Colonic mucosa (tissue), 4 donors: ENCODE data around the gene ATAD1. TPM values are rescaled to one million over a fixed set of nuclear protein-coding genes. Genes with fewer than 3 reads are reported as not detected.

Experiments used
- DNase-seq: peaks from one replicate; pipeline ENCODE4 v3.0.0-alpha.2; 2020
- H3K27ac ChIP-seq: fragments of 200-600 bp; one replicate; pipeline ENCODE4 v1.8.0; 2021
- H3K27me3 ChIP-seq: fragments of 200-600 bp; one replicate; pipeline ENCODE4 v1.8.0; 2021
- H3K36me3 ChIP-seq: fragments of 200-600 bp; one replicate; pipeline ENCODE4 v1.8.0; 2021
- H3K4me1 ChIP-seq: fragments of 200-600 bp; one replicate; pipeline ENCODE4 v1.8.0; 2021; ENCODE audit warnings: mild to moderate bottlenecking
- H3K4me3 ChIP-seq: fragments of 200-600 bp; one replicate; pipeline ENCODE4 v1.8.0; 2021
- H3K9ac ChIP-seq, 2 donors: one replicate each; pipeline ENCODE4 v1.7.0; 2013; ENCODE audit warnings: control low read depth in 2 of 2, low read depth in 2 of 2, low read length in 2 of 2
- H3K9me3 ChIP-seq: fragments of 200-600 bp; one replicate; pipeline ENCODE4 v1.8.0; 2021
- intact Hi-C: fragments of 100-400 bp; cut with DNase I; formaldehyde crosslinking; loops from one replicate; pipeline ENCODE4 v1.14.1; 2022
- total RNA-seq, 2 donors: library from RNA; stranded (reverse); fragmentation: NEBNext Ultra II Directional in 1 of 2; extraction: Animal tissue kit (Norgen Biotek cat#: 25700) in 1 of 2; gene quantifications; one replicate each; pipeline ENCODE4 v1.2.1, GENCODE V29; 2021
- TF ChIP-seq, protein P1 (sequence below): fragments of 200-600 bp; IDR thresholded peaks from one replicate; pipeline ENCODE4 v1.8.0; 2022; ENCODE audit warnings: antibody characterized with exemption, mild to moderate bottlenecking
- donor health status: healthy.
- donor health status: DM: no; HTN: no; CAD: no.
- donor health status: DM: no; HTN: no; CAD: no.

The ATAD1 gene
- total RNA-seq, 2 donors from 2014 or later: 38.1 to 59.9 TPM

DNA sequence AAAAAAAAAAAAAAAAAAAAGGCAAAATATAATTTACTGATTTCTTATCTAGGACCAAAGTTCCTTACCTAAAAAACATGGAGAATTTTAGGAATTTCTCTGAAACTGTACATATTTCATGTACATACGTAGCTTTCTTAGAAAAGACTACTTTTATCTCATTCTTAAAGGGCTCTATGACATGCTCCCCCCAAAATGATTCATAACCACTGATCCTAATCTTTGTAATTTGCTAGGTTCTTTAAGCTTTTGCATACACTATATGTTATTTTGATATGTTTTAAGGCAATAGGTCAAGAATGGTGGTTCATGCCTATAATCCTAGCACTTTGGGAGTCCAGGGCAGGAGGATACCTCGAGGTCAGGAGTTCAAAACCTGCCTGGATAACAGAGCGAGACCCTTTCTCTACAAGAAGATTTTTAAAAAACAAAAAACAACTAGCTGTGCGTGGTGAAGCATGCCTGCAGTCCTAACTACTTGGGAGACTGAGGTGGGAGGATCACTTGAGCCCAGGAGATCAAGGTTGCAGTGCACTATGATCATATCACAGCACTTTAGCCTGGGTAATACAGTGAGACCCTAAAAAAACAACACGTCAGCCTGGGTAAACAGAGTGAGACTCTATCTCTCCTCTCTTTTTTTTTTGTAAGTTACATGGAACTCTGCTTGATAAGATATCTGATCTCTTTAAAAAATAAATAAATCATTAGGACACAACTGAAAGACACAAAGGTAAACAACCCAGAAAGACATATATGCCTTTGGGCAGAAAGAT is 54.8 kb downstream of the ATAD1 start:
- H3K27me3 ChIP-seq: no peaks in the 10 kb centered on the region
- H3K36me3 ChIP-seq: no peaks in the 10 kb centered on the region
- DNase-seq: no peak
- H3K9ac ChIP-seq: no peak overlapping the region
- H3K4me1 ChIP-seq: no peaks in the 10 kb centered on the region
- intact Hi-C loops: no loop called here
- no peaks in the 10 kb centered on the region for H3K9me3 ChIP-seq
- H3K27ac ChIP-seq: no peak overlapping the region
- H3K4me3 ChIP-seq: no peak overlapping the region
- TF ChIP-seq, protein P1, sequence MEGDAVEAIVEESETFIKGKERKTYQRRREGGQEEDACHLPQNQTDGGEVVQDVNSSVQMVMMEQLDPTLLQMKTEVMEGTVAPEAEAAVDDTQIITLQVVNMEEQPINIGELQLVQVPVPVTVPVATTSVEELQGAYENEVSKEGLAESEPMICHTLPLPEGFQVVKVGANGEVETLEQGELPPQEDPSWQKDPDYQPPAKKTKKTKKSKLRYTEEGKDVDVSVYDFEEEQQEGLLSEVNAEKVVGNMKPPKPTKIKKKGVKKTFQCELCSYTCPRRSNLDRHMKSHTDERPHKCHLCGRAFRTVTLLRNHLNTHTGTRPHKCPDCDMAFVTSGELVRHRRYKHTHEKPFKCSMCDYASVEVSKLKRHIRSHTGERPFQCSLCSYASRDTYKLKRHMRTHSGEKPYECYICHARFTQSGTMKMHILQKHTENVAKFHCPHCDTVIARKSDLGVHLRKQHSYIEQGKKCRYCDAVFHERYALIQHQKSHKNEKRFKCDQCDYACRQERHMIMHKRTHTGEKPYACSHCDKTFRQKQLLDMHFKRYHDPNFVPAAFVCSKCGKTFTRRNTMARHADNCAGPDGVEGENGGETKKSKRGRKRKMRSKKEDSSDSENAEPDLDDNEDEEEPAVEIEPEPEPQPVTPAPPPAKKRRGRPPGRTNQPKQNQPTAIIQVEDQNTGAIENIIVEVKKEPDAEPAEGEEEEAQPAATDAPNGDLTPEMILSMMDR: no peak

DNA sequence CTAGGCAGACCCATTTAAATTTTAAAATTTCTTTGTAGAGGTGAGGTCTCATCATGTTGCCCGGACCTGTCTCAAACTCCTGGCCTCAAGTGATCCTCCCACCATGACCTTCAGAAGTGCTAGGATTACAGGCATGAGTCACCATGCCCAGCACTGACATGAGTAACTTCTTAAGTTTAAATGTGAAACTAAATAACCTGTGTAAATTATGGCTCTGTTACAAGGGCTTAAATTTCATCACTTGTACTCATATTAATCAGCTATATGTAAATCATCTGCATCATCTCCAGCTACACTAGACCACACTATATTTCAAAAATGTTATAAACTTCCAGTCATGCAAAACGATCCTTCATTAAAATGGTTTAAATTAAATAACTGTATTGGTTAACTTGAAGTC is 56.1 kb downstream of the ATAD1 start:
- Histone ChIP-seq H3K9me3 (no peaks in the 10 kb centered on the region), H3K9ac (no peak overlapping the region), H3K4me1 (no peaks in the 10 kb centered on the region), H3K4me3 (no peak overlapping the region), H3K27ac (no peak overlapping the region), H3K27me3 (no peaks in the 10 kb centered on the region), H3K36me3 (no peaks in the 10 kb centered on the region)
- TF ChIP-seq, protein P1: no peak
- intact Hi-C loops: no loop called here
- DNase-seq: no peak

DNA sequence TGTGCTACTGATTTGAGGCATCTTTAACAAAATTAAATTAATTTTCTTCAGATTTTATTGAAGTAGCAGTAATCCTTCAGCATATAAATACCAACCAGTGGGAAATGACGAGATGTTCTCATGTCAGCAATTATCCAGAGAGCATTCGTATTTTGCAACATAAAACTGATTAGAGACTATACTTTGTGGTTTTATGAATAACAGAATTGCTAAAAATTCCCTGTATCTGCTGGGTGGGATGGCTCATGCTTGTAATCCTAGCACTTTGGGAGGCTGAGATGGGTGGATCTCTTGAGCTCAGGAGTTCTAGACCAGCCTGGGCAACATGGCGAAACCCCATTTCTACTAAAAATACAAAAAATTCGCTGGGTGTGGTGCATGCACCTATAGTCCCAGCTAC is 56.9 kb downstream of the ATAD1 start:
- no peaks in the 10 kb centered on the region for H3K27me3 ChIP-seq
- intact Hi-C loops: no loop called here
- TF ChIP-seq, protein P1: no peak
- H3K9me3 ChIP-seq: no peaks in the 10 kb centered on the region
- H3K4me3 ChIP-seq: no peak overlapping the region
- no peak overlapping the region for H3K27ac ChIP-seq
- H3K4me1 ChIP-seq: no peaks in the 10 kb centered on the region
- DNase-seq: no peak
- H3K36me3 ChIP-seq: no peaks in the 10 kb centered on the region
- no peak overlapping the region for H3K9ac ChIP-seq

DNA sequence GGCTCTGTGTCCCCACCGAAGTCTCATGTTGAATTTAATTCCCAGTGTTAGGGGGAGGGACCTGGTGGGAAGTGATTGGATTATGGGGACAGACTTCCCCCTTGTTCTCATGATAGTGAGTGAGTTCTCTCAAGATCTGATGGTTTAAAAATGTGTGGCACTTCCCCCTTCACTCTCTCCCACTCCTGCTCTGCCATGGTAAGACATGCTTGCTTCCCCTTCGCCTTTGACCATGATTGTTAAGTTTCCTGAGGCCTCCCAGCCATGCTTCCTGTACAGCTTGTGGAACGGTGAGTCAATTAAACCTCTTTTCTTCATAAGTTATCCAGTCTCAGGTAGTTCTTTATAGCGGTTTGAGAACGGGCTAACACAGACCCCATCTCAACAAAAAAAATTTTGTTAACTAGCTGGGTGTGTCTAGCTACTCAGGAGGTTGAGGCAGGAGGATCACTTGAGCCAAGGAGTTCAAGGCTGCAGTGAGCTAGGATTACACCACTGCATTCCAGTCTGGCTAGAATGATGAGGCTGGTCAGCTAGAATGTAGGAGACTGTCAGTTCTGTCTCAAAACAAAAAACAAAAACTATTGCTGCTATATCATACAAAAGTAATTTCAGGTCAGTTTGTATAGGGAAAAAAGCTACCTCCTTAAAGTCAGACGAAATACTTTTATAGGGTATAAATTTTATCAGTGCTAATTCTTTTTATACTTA is 57.7 kb downstream of the ATAD1 start:
- Histone ChIP-seq H3K27ac (no peak overlapping the region), H3K4me1 (no peaks in the 10 kb centered on the region), H3K9ac (no peak overlapping the region), H3K27me3 (no peaks in the 10 kb centered on the region), H3K9me3 (no peaks in the 10 kb centered on the region), H3K4me3 (no peak overlapping the region), H3K36me3 (no peaks in the 10 kb centered on the region)
- intact Hi-C loops: no loop called here
- TF ChIP-seq, protein P1: no peak
- no peak for DNase-seq

DNA sequence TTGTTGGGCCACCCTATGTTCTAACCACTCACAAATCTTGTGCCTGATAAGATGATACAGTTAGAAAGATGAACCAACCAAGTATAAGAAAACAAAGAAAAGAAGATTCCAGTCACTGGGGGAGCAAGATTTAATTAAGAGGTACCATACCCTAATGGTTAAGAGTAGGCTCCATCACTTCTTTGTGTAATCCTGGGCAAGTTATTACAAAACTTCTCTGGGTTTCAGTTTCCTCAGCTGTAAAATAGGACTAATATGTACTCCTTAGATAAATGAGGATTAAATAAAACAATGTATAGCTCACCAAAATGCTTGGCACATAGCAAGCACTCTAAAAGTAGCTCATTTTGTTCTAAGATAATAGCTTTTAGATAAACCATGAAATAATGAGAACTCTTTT is 58.5 kb downstream of the ATAD1 start:
- TF ChIP-seq, protein P1: no peak
- no peaks in the 10 kb centered on the region for H3K9me3 ChIP-seq
- H3K27me3 ChIP-seq: no peaks in the 10 kb centered on the region
- intact Hi-C loops: no loop called here
- H3K27ac ChIP-seq: no peak overlapping the region
- no peaks in the 10 kb centered on the region for H3K36me3 ChIP-seq
- no peak overlapping the region for H3K9ac ChIP-seq
- H3K4me1 ChIP-seq: no peaks in the 10 kb centered on the region
- no peak for DNase-seq
- no peak overlapping the region for H3K4me3 ChIP-seq
